NT2/D1 (cell line): Measurements from ENCODE around the gene GSDMA.

Source experiments
- DNase-seq: peaks from one replicate; pipeline ENCODE4 v3.0.0-alpha.2; 2011; ENCODE audit warnings: low read depth, low spot score
- H3K27me3 ChIP-seq: 2 replicates; pipeline ENCODE4 v1.6.0; 2011; ENCODE audit warnings: mild to moderate bottlenecking; ENCODE audit not compliant: insufficient read length, insufficient read depth
- H3K36me3 ChIP-seq: 2 replicates; pipeline ENCODE4 v1.6.1; 2011; ENCODE audit warnings: mild to moderate bottlenecking, low read length, mixed read lengths; ENCODE audit not compliant: insufficient read depth, insufficient read length
- H3K4me1 ChIP-seq: 2 replicates; pipeline ENCODE4 v1.5.1; 2011; ENCODE audit not compliant: insufficient read depth, insufficient read length
- H3K4me3 ChIP-seq: 2 replicates; pipeline ENCODE4 v1.5.1; 2011; ENCODE audit warnings: low read depth; ENCODE audit not compliant: insufficient read length
- H3K9ac ChIP-seq: 2 replicates; pipeline ENCODE4 v1.6.0; 2011; ENCODE audit warnings: low read depth; ENCODE audit not compliant: insufficient read length
- H3K9me3 ChIP-seq: 2 replicates; pipeline ENCODE4 v1.5.1; 2011; ENCODE audit warnings: mild to moderate bottlenecking, low read length; ENCODE audit not compliant: insufficient read depth
- SUZ12 ChIP-seq: IDR thresholded peaks from 2 replicates; pipeline ENCODE4 v1.6.1; 2011; ENCODE audit not compliant: insufficient read length, insufficient read depth; ENCODE audit errors: extremely low read depth
- YY1 ChIP-seq: IDR thresholded peaks from 2 replicates; pipeline ENCODE4 v1.6.1; 2011; ENCODE audit not compliant: insufficient read length, insufficient read depth
- ZNF274 ChIP-seq: IDR thresholded peaks from 2 replicates; pipeline ENCODE4 v1.6.1; 2011; ENCODE audit warnings: mild to moderate bottlenecking, low read depth, low read length

GSDMA gene

GRCh38 chr17:39954876-39955275 is 7.9 kb upstream of the GSDMA start:
- Histone ChIP-seq H3K4me1 (peaks cover 10% of the 10 kb centered on the region), H3K27me3 (peaks cover 18% of the 10 kb centered on the region), H3K9me3 (no peaks in the 10 kb centered on the region), H3K9ac (no peak overlapping the region), H3K4me3 (no peak overlapping the region), H3K36me3 (no peaks in the 10 kb centered on the region)
- TF ChIP-seq ZNF274 (no peak), YY1 (no peak), SUZ12 (no peak)
- DNase-seq = no peak

GRCh38 chr17:39955726-39956225 is 7.0 kb upstream of the GSDMA start:
- no peak for TF ChIP-seq SUZ12
- Histone ChIP-seq H3K9ac (no peak overlapping the region), H3K4me1 (peaks cover 5% of the 10 kb centered on the region), H3K9me3 (no peaks in the 10 kb centered on the region), H3K36me3 (no peaks in the 10 kb centered on the region), H3K4me3 (no peak overlapping the region), H3K27me3 (peaks cover 18% of the 10 kb centered on the region)
- DNase-seq = no peak

GRCh38 chr17:39960524-39961041 is 2.2 kb upstream of the GSDMA start:
- no peaks in the 10 kb centered on the region for H3K9me3 ChIP-seq
- no peak for TF ChIP-seq YY1
- TF ChIP-seq SUZ12 = no peak
- no peak for TF ChIP-seq ZNF274
- no peaks in the 10 kb centered on the region for H3K36me3 ChIP-seq
- H3K27me3 ChIP-seq = no peaks in the 10 kb centered on the region
- no peak for DNase-seq
- H3K4me3 ChIP-seq = no peak overlapping the region
- H3K9ac ChIP-seq = no peak overlapping the region
- H3K4me1 ChIP-seq = no peaks in the 10 kb centered on the region

GRCh38 chr17:39963829-39964228 is 1.0 kb downstream of the GSDMA start:
- H3K9ac ChIP-seq = no peak overlapping the region
- H3K36me3 ChIP-seq = no peaks in the 10 kb centered on the region
- H3K9me3 ChIP-seq = no peaks in the 10 kb centered on the region
- H3K4me1 ChIP-seq = no peaks in the 10 kb centered on the region
- no peak for DNase-seq
- no peak overlapping the region for H3K4me3 ChIP-seq
- no peaks in the 10 kb centered on the region for H3K27me3 ChIP-seq
- no peak for TF ChIP-seq YY1
- TF ChIP-seq ZNF274 = no peak
- TF ChIP-seq SUZ12 = no peak

GRCh38 chr17:39965017-39965699 is 2.4 kb downstream of the GSDMA start:
- Histone ChIP-seq H3K4me1 (no peaks in the 10 kb centered on the region), H3K9me3 (no peaks in the 10 kb centered on the region), H3K9ac (no peak overlapping the region), H3K27me3 (no peaks in the 10 kb centered on the region), H3K36me3 (no peaks in the 10 kb centered on the region), H3K4me3 (no peak overlapping the region)
- TF ChIP-seq YY1 (no peak), ZNF274 (no peak), SUZ12 (no peak)
- DNase-seq = no peak

GRCh38 chr17:39966771-39967170 is 4.0 kb downstream of the GSDMA start:
- Histone ChIP-seq H3K9ac (no peak overlapping the region), H3K4me3 (no peak overlapping the region), H3K27me3 (peaks cover 15% of the 10 kb centered on the region), H3K36me3 (no peaks in the 10 kb centered on the region), H3K4me1 (no peaks in the 10 kb centered on the region), H3K9me3 (no peaks in the 10 kb centered on the region)
- DNase-seq = no peak
- TF ChIP-seq ZNF274 = no peak
- no peak for TF ChIP-seq SUZ12
- no peak for TF ChIP-seq YY1

GRCh38 chr17:39968761-39969160 is 6.0 kb downstream of the GSDMA start:
- H3K4me1 ChIP-seq = no peaks in the 10 kb centered on the region
- no peaks in the 10 kb centered on the region for H3K9me3 ChIP-seq
- no peak for DNase-seq
- TF ChIP-seq YY1 (no peak), ZNF274 (no peak), SUZ12 (no peak)
- H3K27me3 ChIP-seq = peaks cover 16% of the 10 kb centered on the region
- H3K9ac ChIP-seq = no peak overlapping the region
- no peak overlapping the region for H3K4me3 ChIP-seq
- H3K36me3 ChIP-seq = no peaks in the 10 kb centered on the region

- peaks cover 16% of the 10 kb centered on the region for H3K27me3 ChIP-seq
- no peak for TF ChIP-seq ZNF274
- no peaks in the 10 kb centered on the region for H3K9me3 ChIP-seq
- H3K9ac ChIP-seq = no peak overlapping the region
- H3K4me1 ChIP-seq = no peaks in the 10 kb centered on the region
- no peak overlapping the region for H3K4me3 ChIP-seq
- no peaks in the 10 kb centered on the region for H3K36me3 ChIP-seq
- no peak for DNase-seq
Measured at GRCh38 chr17:39969375-39969774, 6.6 kb downstream of the GSDMA start.
